Stimulated activated CD4-positive, alpha-beta T cell treated with anti-CD3 and anti-CD28 coated beads, Interleukin-2, amount 100 ng/mL, for 48 hours (primary cell): ENCODE measurements around the gene FAM168B.

ENCODE experiments used
- DNase-seq, 2 donors: peaks; one replicate each; pipeline ENCODE4 v3.0.0-alpha.2; 2020

Gene FAM168B

DNA sequence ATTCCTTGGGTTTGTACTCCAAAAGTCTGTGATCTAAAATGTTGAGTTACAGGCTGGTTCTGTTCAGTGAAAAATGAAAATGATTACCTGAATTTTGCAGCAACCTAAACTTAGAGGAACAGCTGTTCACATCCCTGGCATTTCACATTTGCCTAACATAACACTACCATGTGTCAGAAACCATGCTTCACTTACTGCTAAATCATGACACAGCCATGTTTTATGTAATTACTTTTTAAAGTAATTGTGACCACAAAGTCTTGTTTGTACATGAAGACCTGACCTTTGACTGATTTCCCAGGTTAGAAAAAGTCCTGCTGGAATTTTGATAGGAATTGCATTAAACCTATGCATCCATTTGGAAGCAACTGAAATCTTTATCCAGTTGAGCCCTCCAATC lies 79.1 kb downstream of the FAM168B start:
- no peak for DNase-seq

DNA sequence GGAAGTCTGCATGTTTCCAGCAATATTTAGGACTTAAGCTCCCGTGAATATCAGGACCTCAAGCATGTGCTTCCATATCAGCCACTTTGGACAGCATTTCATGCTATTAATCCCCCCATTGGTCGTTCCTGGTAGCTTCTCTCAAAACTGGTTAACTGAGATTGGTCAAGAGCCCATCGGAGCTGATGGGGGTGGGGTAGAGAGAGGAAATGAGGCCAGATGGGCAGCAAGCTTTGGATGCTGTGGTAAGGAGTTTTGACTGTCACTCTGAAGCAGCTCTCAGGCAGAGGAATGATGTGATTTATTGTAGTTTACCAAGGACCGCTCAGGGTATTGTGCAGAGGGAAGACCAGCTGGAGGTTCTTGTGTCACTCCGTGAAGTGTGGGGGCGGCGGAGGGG lies 81.8 kb downstream of the FAM168B start:
- DNase-seq: no peak

DNA sequence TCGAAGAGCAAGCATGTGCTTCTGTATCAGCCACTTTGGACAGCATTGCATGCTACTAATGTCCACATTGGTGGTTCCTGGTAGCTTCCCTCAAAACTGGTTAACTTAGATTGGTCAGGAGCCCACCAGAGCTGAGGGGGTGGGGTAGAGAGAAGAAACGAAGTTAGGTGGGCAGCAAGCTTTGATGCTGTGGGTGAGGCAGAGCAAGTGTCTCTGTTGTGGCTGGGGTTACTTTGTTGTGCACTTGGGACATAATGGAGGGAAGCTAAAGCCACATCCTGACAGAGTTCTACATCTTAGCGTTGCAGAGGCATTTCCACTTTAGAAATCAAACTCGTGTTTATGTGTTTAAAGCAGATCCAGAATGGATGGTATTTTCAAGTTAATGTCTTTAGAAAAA lies 82.7 kb downstream of the FAM168B start:
- no peak for DNase-seq

DNA sequence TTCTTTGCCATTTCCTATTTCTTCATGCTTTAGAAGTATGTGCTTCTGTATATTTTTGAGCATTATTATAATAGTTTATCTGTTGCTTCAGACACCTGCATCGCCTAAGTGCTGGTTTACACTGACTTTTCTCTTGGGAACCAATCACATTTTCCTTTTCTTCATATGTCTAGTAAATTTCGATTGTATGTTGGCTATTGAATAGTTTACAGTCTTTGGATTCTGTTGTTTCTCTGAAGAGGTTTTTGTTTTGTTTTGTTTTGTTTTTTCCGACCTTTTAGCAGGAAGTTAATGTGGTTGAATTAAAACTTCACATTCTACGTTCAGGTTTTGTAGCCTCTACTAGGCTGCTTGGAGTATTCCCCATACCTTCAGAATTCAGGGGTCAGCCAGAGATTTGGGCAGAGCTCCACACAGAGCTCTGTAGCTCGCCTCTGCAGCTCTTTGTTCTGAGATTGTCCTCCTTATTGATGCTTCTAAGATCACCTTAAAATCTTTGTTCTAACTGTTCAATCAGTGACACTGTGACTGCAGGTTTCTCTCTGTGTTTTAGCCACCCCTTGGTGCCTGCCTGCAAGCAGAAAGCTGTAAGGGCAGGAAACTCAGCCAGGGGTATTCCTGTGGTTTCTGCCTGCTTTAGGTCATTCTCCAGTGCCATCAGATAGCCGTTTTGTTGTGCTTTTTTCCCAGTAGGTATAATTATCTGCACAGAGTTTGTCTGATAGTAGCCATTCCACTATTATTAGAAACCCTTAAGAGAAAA lies 83.4 kb downstream of the FAM168B start:
- DNase-seq: no peak

DNA sequence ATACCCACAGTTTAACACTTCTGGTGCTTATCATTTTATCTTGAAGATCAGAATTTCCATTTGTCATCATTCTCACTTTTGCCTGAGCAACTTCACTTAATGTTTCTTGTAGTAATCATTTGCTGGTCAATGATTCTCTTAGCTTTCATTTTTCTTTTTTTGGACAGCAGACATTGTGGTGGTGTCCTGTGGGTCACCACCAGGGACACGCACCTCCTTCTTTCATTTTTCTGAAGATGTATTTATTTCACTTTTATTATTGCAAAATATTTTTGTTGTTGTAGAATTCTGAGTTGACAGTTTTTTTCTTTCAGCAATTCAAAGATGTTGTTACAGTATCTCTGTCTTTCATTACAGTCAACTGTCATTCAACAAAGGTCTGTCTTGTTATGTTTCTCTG lies 84.3 kb downstream of the FAM168B start:
- DNase-seq: no peak

DNA sequence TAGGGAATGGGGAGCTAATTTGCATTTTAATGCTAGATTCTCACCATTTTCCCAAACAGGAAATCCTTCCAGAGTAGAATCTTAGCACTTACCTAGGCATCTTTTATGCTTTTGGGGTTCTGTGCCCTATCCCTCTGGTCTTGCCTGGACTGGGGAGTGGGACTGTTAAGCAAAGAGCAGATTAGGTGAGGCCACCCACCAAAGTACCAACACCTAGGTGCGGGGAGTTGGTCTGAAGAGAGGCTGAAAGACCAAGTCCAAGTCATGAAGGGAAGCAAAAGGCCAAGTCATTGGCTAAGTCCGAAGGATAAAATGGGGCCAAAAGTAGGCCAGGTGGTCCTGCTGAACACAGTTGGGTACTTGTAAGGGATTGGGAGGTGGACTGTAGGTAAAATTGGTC lies 86.7 kb downstream of the FAM168B start:
- no peak for DNase-seq

DNA sequence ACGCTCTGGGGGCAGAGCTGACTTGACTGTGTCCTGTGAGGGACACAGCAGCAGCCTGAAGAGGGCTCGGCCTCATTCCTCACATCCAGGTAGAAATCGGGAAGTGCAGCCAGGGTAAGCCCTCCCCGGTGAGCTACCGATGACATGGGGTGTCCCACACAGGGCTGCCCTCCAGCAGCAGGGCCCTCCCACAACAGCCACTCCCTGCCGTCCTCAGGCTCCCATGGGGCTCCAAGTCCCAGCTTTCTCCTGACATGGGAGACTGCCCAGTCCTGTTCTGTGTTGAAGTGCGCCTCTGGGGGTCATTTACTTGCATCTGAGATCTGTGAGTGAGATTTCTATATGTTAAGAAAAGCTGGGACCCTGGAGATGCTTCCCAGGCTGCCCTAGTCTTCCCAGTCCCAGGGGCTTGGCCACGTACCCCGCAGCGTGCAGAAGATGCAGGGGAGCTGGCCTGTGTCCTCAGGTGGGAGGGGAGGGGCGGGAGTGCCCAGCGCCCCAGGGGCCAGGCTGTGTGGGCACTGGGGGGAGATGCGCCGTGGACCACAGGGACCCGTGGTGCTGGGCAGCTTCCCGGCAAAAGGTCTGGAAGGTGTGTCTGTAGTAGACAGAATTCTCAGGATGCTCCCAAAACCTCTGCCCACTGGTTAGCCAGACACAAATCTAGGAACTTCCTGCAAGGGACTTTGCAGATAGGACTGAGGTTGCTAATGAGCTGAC lies 87.9 kb downstream of the FAM168B start:
- DNase-seq: no peak

DNA sequence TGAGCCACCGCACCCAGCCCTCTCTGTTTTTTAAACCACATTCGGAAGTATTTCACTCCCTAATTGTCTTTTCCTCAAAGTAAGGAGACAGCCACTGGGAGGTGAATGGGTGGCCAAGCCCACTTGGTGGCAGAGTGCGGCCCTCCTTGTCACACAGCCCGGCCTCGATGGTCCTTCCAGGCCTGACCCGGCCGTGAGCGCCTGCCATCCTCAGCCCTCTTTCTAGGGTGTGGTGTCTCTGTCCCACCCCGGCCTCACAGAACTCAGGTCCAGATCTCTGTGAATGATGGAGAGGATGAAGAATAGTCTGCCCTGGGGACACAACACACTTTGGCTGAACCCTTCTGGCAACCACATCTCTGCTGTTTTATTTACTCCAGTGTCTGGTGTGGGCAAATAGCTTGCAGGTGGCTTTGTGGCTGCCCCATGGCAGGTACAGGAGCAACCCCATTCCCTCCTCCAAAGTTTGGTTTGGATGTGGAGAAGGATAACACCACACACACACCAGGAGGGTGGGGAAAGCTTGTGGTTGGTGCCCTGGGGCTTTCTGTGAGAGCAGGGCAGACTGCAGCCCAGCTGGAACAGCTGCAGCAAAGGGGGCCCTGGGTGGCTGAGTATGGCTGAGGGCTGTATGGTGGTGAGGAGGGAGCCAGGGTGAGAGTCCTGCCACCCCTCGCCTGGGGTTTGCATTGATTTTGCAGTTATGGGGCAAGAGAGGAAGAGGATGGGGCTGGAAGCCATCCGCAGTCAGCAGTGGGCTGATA lies 88.6 kb downstream of the FAM168B start:
- DNase-seq: no peak

DNA sequence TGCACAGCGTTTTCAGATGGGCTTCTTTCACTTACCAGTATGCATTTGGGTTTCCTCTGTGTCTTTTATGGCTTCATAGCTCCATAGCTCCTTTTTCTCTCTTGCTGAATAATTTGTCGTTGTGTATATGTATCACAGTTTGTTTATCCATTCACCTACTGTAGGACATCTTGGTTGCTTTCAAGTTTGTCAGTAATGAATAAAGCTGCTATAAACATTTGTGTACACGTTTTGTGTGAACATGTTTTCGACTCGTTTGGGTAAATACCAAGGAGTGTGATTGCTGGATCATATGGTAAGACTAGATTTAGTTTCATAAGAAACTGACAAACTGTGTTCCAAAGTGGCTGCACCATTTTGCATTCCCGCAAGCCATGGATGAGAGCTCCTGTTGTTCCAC lies 94.7 kb downstream of the FAM168B start:
- no peak for DNase-seq
